Glutamatergic neuron (in vitro differentiated cells): ENCODE measurements around the gene SHOC2. TPM values are rescaled to one million over a fixed set of nuclear protein-coding genes. Genes with fewer than 3 reads are reported as not detected.

Experiments used
- DNase-seq: peaks from one replicate; pipeline ENCODE4 v3.0.0; 2022
- H3K27ac Mint-ChIP-seq: one replicate; pipeline ENCODE4 v1.8.0; 2020; ENCODE audit warnings: mild to moderate bottlenecking, mixed read lengths, inconsistent platforms; ENCODE audit not compliant: unreplicated experiment
- H3K27me3 Mint-ChIP-seq: one replicate; pipeline ENCODE4 v1.8.0; 2020; ENCODE audit warnings: mild to moderate bottlenecking, moderate library complexity, mixed read lengths, inconsistent platforms; ENCODE audit not compliant: unreplicated experiment
- H3K36me3 Mint-ChIP-seq: one replicate; pipeline ENCODE4 v1.8.0; 2020; ENCODE audit warnings: mild to moderate bottlenecking, mixed read lengths, inconsistent platforms; ENCODE audit not compliant: unreplicated experiment
- H3K4me1 Mint-ChIP-seq: one replicate; pipeline ENCODE4 v1.8.0; 2020; ENCODE audit warnings: mild to moderate bottlenecking, low read depth, mixed read lengths, inconsistent platforms; ENCODE audit not compliant: unreplicated experiment
- H3K4me3 Mint-ChIP-seq: one replicate; pipeline ENCODE4 v1.8.0; 2020; ENCODE audit warnings: mild to moderate bottlenecking, mixed read lengths, inconsistent platforms; ENCODE audit not compliant: unreplicated experiment
- H3K9me3 Mint-ChIP-seq: one replicate; pipeline ENCODE4 v1.8.0; 2020; ENCODE audit warnings: mild to moderate bottlenecking, moderate library complexity, mixed read lengths, inconsistent platforms; ENCODE audit not compliant: unreplicated experiment
- CTCF ChIP-seq: fragments of 200-600 bp; sonication (generic); IDR thresholded peaks from one replicate; pipeline ENCODE4 v1.5.0; 2021; ENCODE audit not compliant: partially characterized antibody, unreplicated experiment
- total RNA-seq: library from RNA; stranded (reverse); fragmentation: NEBNext Ultra II Directional; extraction: Animal tissue kit (Norgen Biotek cat#: 25700); gene quantifications from one replicate; pipeline ENCODE4 v1.2.1, GENCODE V29; 2021; ENCODE audit not compliant: unreplicated experiment

The SHOC2 gene
- total RNA-seq, 1 donor from 2014 or later: 98.3 TPM

- no peak for TF ChIP-seq CTCF
- peaks cover 8% of the 10 kb centered on the region for H3K4me1 Mint-ChIP-seq
Observed at GRCh38 chr10:110960333-110960712, 40.9 kb downstream of the SHOC2 start.

GRCh38 chr10:110962443-110962842 is 43.0 kb downstream of the SHOC2 start:
- TF ChIP-seq CTCF: no peak
- H3K36me3 Mint-ChIP-seq: no peaks in the 10 kb centered on the region
- H3K27me3 Mint-ChIP-seq: peaks cover under 1% of the 10 kb centered on the region
- no peaks in the 10 kb centered on the region for H3K9me3 Mint-ChIP-seq
- peaks cover 9% of the 10 kb centered on the region for H3K4me1 Mint-ChIP-seq
- no peak overlapping the region for H3K27ac Mint-ChIP-seq
- DNase-seq: no peak
- H3K4me3 Mint-ChIP-seq: no peak overlapping the region

More at GRCh38 chr10:110960333-110960712, 40.9 kb downstream of the SHOC2 start:
- Mint-ChIP-seq H3K27me3 (peaks cover 2% of the 10 kb centered on the region), H3K27ac (no peak overlapping the region), H3K36me3 (no peaks in the 10 kb centered on the region), H3K9me3 (no peaks in the 10 kb centered on the region), H3K4me3 (no peak overlapping the region)
- DNase-seq: no peak

GRCh38 chr10:110963162-110963561 is 43.8 kb downstream of the SHOC2 start:
- no peaks in the 10 kb centered on the region for H3K36me3 Mint-ChIP-seq
- H3K9me3 Mint-ChIP-seq: no peaks in the 10 kb centered on the region
- DNase-seq: no peak
- H3K27me3 Mint-ChIP-seq: no peaks in the 10 kb centered on the region
- H3K27ac Mint-ChIP-seq: no peak overlapping the region
- no peak for TF ChIP-seq CTCF
- H3K4me3 Mint-ChIP-seq: no peak overlapping the region
- peaks cover 9% of the 10 kb centered on the region for H3K4me1 Mint-ChIP-seq

- TF ChIP-seq CTCF: no peak
- DNase-seq: no peak
- H3K9me3 Mint-ChIP-seq: no peaks in the 10 kb centered on the region
- H3K27me3 Mint-ChIP-seq: no peaks in the 10 kb centered on the region
- no peak overlapping the region for H3K4me3 Mint-ChIP-seq
- H3K27ac Mint-ChIP-seq: no peak overlapping the region
- H3K36me3 Mint-ChIP-seq: no peaks in the 10 kb centered on the region
- peaks cover 9% of the 10 kb centered on the region for H3K4me1 Mint-ChIP-seq
Observed at GRCh38 chr10:110964681-110965080, 45.3 kb downstream of the SHOC2 start.

- Mint-ChIP-seq H3K9me3 (no peaks in the 10 kb centered on the region), H3K4me3 (no peak overlapping the region), H3K4me1 (peaks cover 9% of the 10 kb centered on the region), H3K27ac (no peak overlapping the region), H3K36me3 (no peaks in the 10 kb centered on the region), H3K27me3 (no peaks in the 10 kb centered on the region)
- TF ChIP-seq CTCF: no peak
- no peak for DNase-seq
Observed at GRCh38 chr10:110965216-110965615, 45.8 kb downstream of the SHOC2 start.
